NT2/D1 (cell line): ENCODE results near the gene KIZ.

Experiments
- SUZ12 ChIP-seq: IDR thresholded peaks from 2 replicates; pipeline ENCODE4 v1.6.1; 2011; ENCODE audit not compliant: insufficient read length, insufficient read depth; ENCODE audit errors: extremely low read depth
- YY1 ChIP-seq: IDR thresholded peaks from 2 replicates; pipeline ENCODE4 v1.6.1; 2011; ENCODE audit not compliant: insufficient read length, insufficient read depth
- ZNF274 ChIP-seq: IDR thresholded peaks from 2 replicates; pipeline ENCODE4 v1.6.1; 2011; ENCODE audit warnings: mild to moderate bottlenecking, low read depth, low read length

DNA sequence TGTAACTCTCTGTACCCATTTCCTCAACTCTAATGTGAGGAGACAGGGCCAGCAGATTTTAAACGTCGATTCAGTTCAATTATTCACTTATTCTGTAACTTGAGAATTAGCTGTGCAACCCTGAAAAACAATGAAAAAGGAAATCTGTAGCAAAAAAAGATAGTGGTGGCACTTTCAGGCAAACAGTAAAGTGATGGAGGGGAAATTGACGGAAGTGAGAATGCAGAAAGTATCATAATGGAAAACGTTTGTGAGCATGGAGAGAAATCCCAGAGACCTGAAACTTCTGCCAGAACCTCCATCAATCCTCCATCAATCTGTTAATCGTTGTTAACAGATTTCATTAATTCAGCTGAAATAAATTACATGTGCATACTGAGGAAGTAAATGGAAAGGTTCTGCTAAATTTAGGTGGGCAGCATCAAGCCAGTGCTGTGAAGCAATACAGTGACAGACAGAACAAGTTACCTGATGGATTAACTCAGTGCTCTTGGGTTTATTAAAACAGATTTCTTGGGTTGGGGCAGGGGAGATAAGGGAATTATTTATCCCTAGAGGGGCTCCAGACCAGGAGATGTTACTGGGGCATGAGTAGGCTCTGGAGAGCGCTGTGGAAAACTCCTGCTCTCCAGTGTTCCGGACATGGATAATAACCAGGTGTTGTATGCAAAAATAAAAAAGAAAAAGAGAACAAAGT lies 17.5 kb downstream of the KIZ start:
- TF ChIP-seq ZNF274 (no peak), YY1 (no peak), SUZ12 (no peak)
